Nephron progenitor cell (in vitro differentiated cells): ENCODE data around the gene HS3ST5.

ENCODE experiments used
- DNase-seq: peaks from one replicate; pipeline ENCODE4 v3.0.0; 2021
- H3K27ac Mint-ChIP-seq: 2 replicates; pipeline ENCODE4 v1.8.0; 2021; ENCODE audit warnings: mild to moderate bottlenecking, moderate library complexity, mixed read lengths
- H3K27me3 Mint-ChIP-seq: 2 replicates; pipeline ENCODE4 v1.8.0; 2021; ENCODE audit warnings: mild to moderate bottlenecking, low read depth, mixed read lengths; ENCODE audit not compliant: poor library complexity
- H3K36me3 Mint-ChIP-seq: 2 replicates; pipeline ENCODE4 v1.8.0; 2021; ENCODE audit warnings: low read depth, mixed read lengths
- H3K4me1 Mint-ChIP-seq: 2 replicates; pipeline ENCODE4 v1.8.0; 2021; ENCODE audit warnings: mixed read lengths
- H3K4me3 Mint-ChIP-seq: 2 replicates; pipeline ENCODE4 v1.8.0; 2021; ENCODE audit warnings: mild to moderate bottlenecking, moderate library complexity, mixed read lengths
- H3K9me3 Mint-ChIP-seq: 2 replicates; pipeline ENCODE4 v1.8.0; 2021; ENCODE audit warnings: mild to moderate bottlenecking, moderate library complexity, mixed read lengths
- CTCF ChIP-seq: fragments of 200-600 bp; sonication (generic); IDR thresholded peaks from 2 replicates; pipeline ENCODE4 v1.5.0; 2021; ENCODE audit warnings: antibody characterized with exemption

Gene HS3ST5

GRCh38 chr6:114170372-114170771 is 172.5 kb downstream of the HS3ST5 start:
- no peaks in the 10 kb centered on the region for H3K36me3 Mint-ChIP-seq
- no peak overlapping the region for H3K27ac Mint-ChIP-seq
- no peak for TF ChIP-seq CTCF
- no peak overlapping the region for H3K4me3 Mint-ChIP-seq
- no peaks in the 10 kb centered on the region for H3K9me3 Mint-ChIP-seq
- peaks cover 6% of the 10 kb centered on the region for H3K27me3 Mint-ChIP-seq
- peaks cover 26% of the 10 kb centered on the region for H3K4me1 Mint-ChIP-seq
- DNase-seq, result no peak

- no peak for DNase-seq
- Mint-ChIP-seq H3K4me3 (no peak overlapping the region), H3K27ac (no peak overlapping the region), H3K36me3 (no peaks in the 10 kb centered on the region), H3K9me3 (no peaks in the 10 kb centered on the region), H3K4me1 (peaks cover 26% of the 10 kb centered on the region), H3K27me3 (peaks cover 5% of the 10 kb centered on the region)
- TF ChIP-seq CTCF, result no peak
Measured at GRCh38 chr6:114169763-114170162, 173.1 kb downstream of the HS3ST5 start.

- H3K27ac Mint-ChIP-seq, result no peak overlapping the region
- H3K36me3 Mint-ChIP-seq, result no peaks in the 10 kb centered on the region
- H3K4me1 Mint-ChIP-seq, result peaks cover 26% of the 10 kb centered on the region
- no peak overlapping the region for H3K4me3 Mint-ChIP-seq
- peaks cover 3% of the 10 kb centered on the region for H3K27me3 Mint-ChIP-seq
- no peaks in the 10 kb centered on the region for H3K9me3 Mint-ChIP-seq
- no peak for DNase-seq
- TF ChIP-seq CTCF, result no peak
Measured at GRCh38 chr6:114167583-114168576, 174.9 kb downstream of the HS3ST5 start.

DNA sequence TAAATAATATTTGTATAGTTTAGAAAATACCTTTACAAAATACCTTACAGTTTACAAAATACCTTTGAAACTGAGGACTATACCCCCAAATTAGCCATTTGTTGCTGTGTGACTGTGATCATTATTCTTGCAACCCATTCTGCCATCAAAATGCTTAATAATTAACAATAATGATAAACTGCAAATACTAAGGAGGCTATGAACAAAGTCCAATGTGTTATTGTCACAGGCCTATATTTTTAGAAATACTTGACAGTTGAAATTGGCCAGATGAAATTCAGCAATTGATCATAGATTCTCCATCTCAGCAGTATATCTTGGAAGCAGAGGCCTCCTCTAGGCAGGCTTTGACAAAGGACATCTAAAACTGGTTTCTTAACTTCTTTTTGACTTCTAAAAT is 178.6 kb downstream of the HS3ST5 start:
- Mint-ChIP-seq H3K4me1 (peaks cover 14% of the 10 kb centered on the region), H3K27ac (no peak overlapping the region), H3K9me3 (no peaks in the 10 kb centered on the region), H3K27me3 (no peaks in the 10 kb centered on the region), H3K36me3 (no peaks in the 10 kb centered on the region), H3K4me3 (no peak overlapping the region)
- DNase-seq, result no peak
- no peak for TF ChIP-seq CTCF

DNA sequence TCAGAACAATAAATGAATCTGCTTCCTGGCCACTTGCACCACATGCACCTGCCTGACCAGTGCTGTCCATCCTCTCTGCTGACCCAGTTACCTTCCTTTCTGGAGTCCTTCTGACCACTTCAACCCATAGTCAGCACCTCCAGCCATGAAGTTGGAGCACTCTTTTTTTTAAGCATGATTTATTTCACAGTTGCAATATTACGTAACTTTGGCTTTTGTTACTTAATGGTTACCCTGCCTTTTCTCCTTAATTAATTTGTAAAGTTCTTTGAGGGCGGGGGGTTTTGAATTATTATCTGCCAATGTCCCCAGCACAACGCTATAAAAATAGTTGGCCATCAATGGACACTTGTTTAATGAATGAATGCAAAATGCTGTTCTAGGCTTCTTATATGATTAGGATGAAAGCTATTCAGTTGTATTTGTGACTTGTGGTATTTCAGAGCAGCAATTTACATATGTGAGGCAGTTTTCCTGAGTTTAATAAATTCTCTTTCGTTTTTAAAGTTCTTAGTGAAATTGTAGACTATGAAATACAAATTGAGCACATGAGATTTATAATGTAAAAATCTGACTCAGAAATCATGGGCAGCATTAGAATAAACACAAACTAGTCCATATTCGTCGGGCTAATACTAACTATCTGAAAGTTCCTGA is 180.0 kb downstream of the HS3ST5 start:
- no peak for TF ChIP-seq CTCF
- H3K27ac Mint-ChIP-seq, result no peak overlapping the region
- no peaks in the 10 kb centered on the region for H3K27me3 Mint-ChIP-seq
- peaks cover 5% of the 10 kb centered on the region for H3K4me1 Mint-ChIP-seq
- no peaks in the 10 kb centered on the region for H3K36me3 Mint-ChIP-seq
- no peak overlapping the region for H3K4me3 Mint-ChIP-seq
- no peak for DNase-seq
- no peaks in the 10 kb centered on the region for H3K9me3 Mint-ChIP-seq
